ENCODE data around the gene MAML1. TPM values are rescaled to one million over a fixed set of nuclear protein-coding genes. Genes with fewer than 3 reads are reported as not detected.
A peak's percentile ranks its signal among the peaks of the same experiment; 100 is the strongest.
"Not testable (repeated sequence)": the region's sequence is repeated elsewhere in the genome, so short reads cannot be mapped to it uniquely, and the experiment has no call there.

The MAML1 gene
- 10 to 100 TPM; 18.1 to 18.2 TPM for total RNA-seq

- ATAC-seq, result peak; percentile 98
- TF ChIP-seq POLR2A (IDR thresholded peaks at IDR 0.05) (peak in 2 of 3 donors; percentile 69 to 70), CTCF (IDR thresholded peaks at IDR 0.05) (no peak)
These were observed at the start of gene MAML1 for GRCh38 chr5:179732412-179732917. Gene MAML1, plus strand, starts transcription at chr5:179732822. Its CDS starts 291 bp downstream, at chr5:179733113.

GRCh38 chr5:179689212-179689611 lies 43.4 kb upstream of the MAML1 start:
- H3K4me3 ChIP-seq; DNase-seq; H3K9me3 ChIP-seq; H3K36me3 ChIP-seq (replicated peaks in 1 of 2; ENCODE audit: insufficient read depth in 1 of 2, low read depth in 2 of 2); ATAC-seq; intact Hi-C loops (cut with DNase I); H3K4me1 ChIP-seq; H3K27ac ChIP-seq; H3K27me3 ChIP-seq: not testable (repeated sequence)
- 89 to 91% methylated on average over 9 of the region's 9 CpGs for WGBS, 2 donors

More at GRCh38 chr5:179732412-179732917, at the start of gene MAML1:
- no peaks in the 10 kb centered on the region for H3K9me3 ChIP-seq
- H3K36me3 ChIP-seq (replicated peaks in 1 of 2; ENCODE audit: insufficient read depth in 1 of 2, low read depth in 2 of 2), result peaks cover 0 to 21% of the 10 kb centered on the region in 2 donors
- peak; percentile 100 for DNase-seq
- 0% methylated on average over 30 to 41 of the region's 41 CpGs for WGBS, 2 donors
- peak within 1 kb of the TSS; percentile 37 to 54 for H3K4me3 ChIP-seq
- no peaks in the 10 kb centered on the region for H3K27me3 ChIP-seq
- intact Hi-C loops (cut with DNase I), result no loop called here
- peak within 1 kb of the TSS; percentile 85 to 94 (median 91) for H3K27ac ChIP-seq
- peaks cover 43% of the 10 kb centered on the region for H3K4me1 ChIP-seq

- Histone ChIP-seq H3K27ac (no peak overlapping the region), H3K4me3 (no peak overlapping the region), H3K27me3 (no peaks in the 10 kb centered on the region), H3K4me1 (peaks cover 17% of the 10 kb centered on the region), H3K9me3 (no peaks in the 10 kb centered on the region), H3K36me3 (replicated peaks in 1 of 2; ENCODE audit: insufficient read depth in 1 of 2, low read depth in 2 of 2) (no peaks in the 10 kb centered on the region)
- TF ChIP-seq CTCF (IDR thresholded peaks at IDR 0.05) (no peak), POLR2A (IDR thresholded peaks at IDR 0.05) (no peak)
- no peak for DNase-seq
- WGBS, 2 donors, result 88 to 96% methylated on average over 6 of the region's 6 CpGs
- no peak for ATAC-seq
- intact Hi-C loops (cut with DNase I), result no loop called here
These were observed 38.1 kb upstream of the MAML1 start for GRCh38 chr5:179694561-179694960.

GRCh38 chr5:179696603-179697002 lies 36.0 kb upstream of the MAML1 start:
- Histone ChIP-seq H3K27me3 (no peaks in the 10 kb centered on the region), H3K4me3 (no peak overlapping the region), H3K4me1 (peaks cover 29% of the 10 kb centered on the region), H3K9me3 (no peaks in the 10 kb centered on the region), H3K36me3 (replicated peaks in 1 of 2; ENCODE audit: insufficient read depth in 1 of 2, low read depth in 2 of 2) (no peaks in the 10 kb centered on the region), H3K27ac (peak overlapping the region in 1 of 4 donors; percentile 21)
- DNase-seq (no peak), ATAC-seq (no peak)
- TF ChIP-seq CTCF (IDR thresholded peaks at IDR 0.05) (no peak), POLR2A (IDR thresholded peaks at IDR 0.05) (no peak)
- intact Hi-C loops (cut with DNase I), result no loop called here
- WGBS, 2 donors, result 89 to 90% methylated on average over 3 of the region's 3 CpGs

GRCh38 chr5:179697108-179697507 lies 35.5 kb upstream of the MAML1 start:
- Histone ChIP-seq H3K27me3 (no peaks in the 10 kb centered on the region), H3K4me3 (no peak overlapping the region), H3K27ac (peak overlapping the region; percentile 32 to 99 (median 93)), H3K4me1 (peaks cover 34% of the 10 kb centered on the region), H3K36me3 (replicated peaks in 1 of 2; ENCODE audit: insufficient read depth in 1 of 2, low read depth in 2 of 2) (no peaks in the 10 kb centered on the region), H3K9me3 (no peaks in the 10 kb centered on the region)
- no peak for DNase-seq
- intact Hi-C loops (cut with DNase I), result no loop called here
- no peak for ATAC-seq
- no peak for TF ChIP-seq POLR2A (IDR thresholded peaks at IDR 0.05)
- TF ChIP-seq CTCF (IDR thresholded peaks at IDR 0.05), result no peak
- 91 to 95% methylated on average over 2 of the region's 2 CpGs for WGBS, 2 donors

GRCh38 chr5:179697543-179697942 lies 35.1 kb upstream of the MAML1 start:
- 91 to 93% methylated on average over 15 of the region's 15 CpGs for WGBS, 2 donors

More at GRCh38 chr5:179697543-179697942, 35.1 kb upstream of the MAML1 start:
- peak overlapping the region; percentile 32 to 99 (median 93) for H3K27ac ChIP-seq
- H3K36me3 ChIP-seq (replicated peaks in 1 of 2; ENCODE audit: insufficient read depth in 1 of 2, low read depth in 2 of 2); ATAC-seq; DNase-seq; H3K4me3 ChIP-seq; intact Hi-C loops (cut with DNase I); H3K9me3 ChIP-seq; H3K27me3 ChIP-seq: not testable (repeated sequence)
- peaks cover 38% of the 10 kb centered on the region for H3K4me1 ChIP-seq

All from body of pancreas (tissue), 4 donors.